ENCODE measurements around the gene SRSF9. TPM values are rescaled to one million over a fixed set of nuclear protein-coding genes. Genes with fewer than 3 reads are reported as not detected.

Gene SRSF9
- total RNA-seq, 1 experiment from 2014 or later, result 244 TPM

DNA sequence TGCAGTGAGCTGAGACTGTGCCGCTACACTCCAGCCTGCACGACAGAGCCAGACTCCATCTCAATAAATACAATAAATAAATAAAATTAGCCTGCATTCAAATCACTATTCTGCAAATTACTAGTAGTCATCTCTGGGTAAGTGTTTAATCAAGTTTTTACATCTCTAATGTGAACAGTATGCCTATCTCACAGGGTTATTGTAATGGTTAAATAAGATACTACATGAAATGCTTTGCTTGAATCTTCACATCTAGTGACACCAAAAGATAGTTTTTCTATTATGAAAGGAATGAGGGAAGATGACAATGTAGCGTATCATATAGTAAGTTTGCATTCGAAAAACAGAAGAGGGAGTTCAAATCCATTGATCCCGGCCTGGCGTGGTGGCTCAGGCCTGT lies 2.1 kb downstream of the SRSF9 start:
- no peak overlapping the region for H3K4me3 ChIP-seq (ENCODE audit: low read depth, low read length)

DNA sequence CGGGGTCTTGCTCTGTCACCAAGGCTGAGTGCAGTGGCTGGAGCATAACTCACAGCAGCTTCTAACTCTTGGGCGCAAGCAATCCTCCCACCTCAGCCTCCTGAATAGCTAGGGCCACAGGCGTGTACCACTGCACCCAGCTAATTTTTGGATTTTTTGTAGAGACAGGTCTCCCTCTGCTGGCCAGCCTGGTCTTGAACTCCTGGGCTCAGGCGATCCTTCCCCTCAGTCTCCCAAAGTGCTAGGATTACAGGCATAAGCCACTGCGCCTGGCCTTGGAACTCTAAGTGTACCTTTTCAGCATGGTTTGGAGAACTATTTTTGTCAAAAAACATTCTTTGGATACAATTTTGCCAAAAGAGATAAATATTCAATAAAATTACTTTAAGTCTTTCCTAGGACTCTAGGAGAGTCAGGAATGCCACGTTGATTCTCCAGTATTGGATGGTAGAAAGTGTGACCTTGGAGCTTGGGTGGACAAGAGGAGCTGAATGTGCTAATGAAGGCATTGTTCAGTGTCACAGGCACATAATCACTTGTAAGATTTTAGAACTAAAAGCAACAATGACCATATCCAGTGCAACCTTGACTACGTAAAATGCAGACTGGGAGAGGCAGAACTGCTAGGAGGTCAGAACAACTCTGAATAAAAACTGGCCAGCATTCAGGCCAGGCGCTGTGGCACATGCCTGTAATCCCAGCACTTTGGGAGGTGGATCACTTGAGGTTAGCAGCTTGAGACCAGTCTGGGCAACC lies 2.8 kb downstream of the SRSF9 start:
- H3K27ac Mint-ChIP-seq (ENCODE audit: unreplicated experiment), result no peak overlapping the region
- Histone ChIP-seq H3K4me3 (ENCODE audit: low read depth, low read length) (no peak overlapping the region), H3K36me3 (ENCODE audit: control insufficient read depth, insufficient read depth, low read length) (peaks cover 2% of the 10 kb centered on the region; the same call in 1 of the 2 replicates), H3K27me3 (replicated peaks; ENCODE audit: control insufficient read depth, insufficient read depth, low read length) (no peaks in the 10 kb centered on the region), H3K9me3 (no peaks in the 10 kb centered on the region), H3K4me1 (peaks cover 5% of the 10 kb centered on the region; the same call in 1 of the 2 replicates)
- DNase-seq, result peak; percentile 54 to 68
- CTCF ChIA-PET, result interaction anchor here (0.5 to 2.2 kb wide), 7 partner anchors 10 to 547 kb away, joined by 3 to 6 read pairs (median 4); partner anchors contain the start of gene DYNLL1
- no peaks in the 10 kb centered on the region for H3K9me3 Mint-ChIP-seq (ENCODE audit: unreplicated experiment)
- intact Hi-C loops (cut with micrococcal nuclease; ENCODE audit: unreplicated experiment), result loop anchor here (1.0 to 5.0 kb wide), 4 partner anchors 27 to 142 kb away; partner anchors contain the start of gene COQ5
- no peak overlapping the region for H3K4me3 Mint-ChIP-seq (ENCODE audit: unreplicated experiment)
- H3K36me3 Mint-ChIP-seq (ENCODE audit: insufficient read depth, unreplicated experiment), result peaks cover 76% of the 10 kb centered on the region
- BruUV-seq (replicated peaks), result no TSS peak
- TF ChIP-seq, protein P1, sequence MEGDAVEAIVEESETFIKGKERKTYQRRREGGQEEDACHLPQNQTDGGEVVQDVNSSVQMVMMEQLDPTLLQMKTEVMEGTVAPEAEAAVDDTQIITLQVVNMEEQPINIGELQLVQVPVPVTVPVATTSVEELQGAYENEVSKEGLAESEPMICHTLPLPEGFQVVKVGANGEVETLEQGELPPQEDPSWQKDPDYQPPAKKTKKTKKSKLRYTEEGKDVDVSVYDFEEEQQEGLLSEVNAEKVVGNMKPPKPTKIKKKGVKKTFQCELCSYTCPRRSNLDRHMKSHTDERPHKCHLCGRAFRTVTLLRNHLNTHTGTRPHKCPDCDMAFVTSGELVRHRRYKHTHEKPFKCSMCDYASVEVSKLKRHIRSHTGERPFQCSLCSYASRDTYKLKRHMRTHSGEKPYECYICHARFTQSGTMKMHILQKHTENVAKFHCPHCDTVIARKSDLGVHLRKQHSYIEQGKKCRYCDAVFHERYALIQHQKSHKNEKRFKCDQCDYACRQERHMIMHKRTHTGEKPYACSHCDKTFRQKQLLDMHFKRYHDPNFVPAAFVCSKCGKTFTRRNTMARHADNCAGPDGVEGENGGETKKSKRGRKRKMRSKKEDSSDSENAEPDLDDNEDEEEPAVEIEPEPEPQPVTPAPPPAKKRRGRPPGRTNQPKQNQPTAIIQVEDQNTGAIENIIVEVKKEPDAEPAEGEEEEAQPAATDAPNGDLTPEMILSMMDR (IDR thresholded peaks at IDR 0.05; ENCODE audit: insufficient read depth in 1 of 2, low read depth in 1 of 2, low read length in 1 of 2, severe bottlenecking in 1 of 2, unreplicated experiment in 1 of 2), result peak; percentile 56 to 66
- POLR2A ChIA-PET, result interaction anchor here (0.5 to 1.0 kb wide), 3 partner anchors 10 to 175 kb away, joined by 3 to 6 read pairs (median 5); no protein-coding TSS in a partner anchor
- no peaks in the 10 kb centered on the region for H3K27me3 Mint-ChIP-seq (ENCODE audit: insufficient read depth, unreplicated experiment)
- no peaks in the 10 kb centered on the region for H3K4me1 Mint-ChIP-seq (ENCODE audit: low read depth, unreplicated experiment)

More for the DNA sequence above, 2.1 kb downstream of the SRSF9 start:
- TF ChIP-seq, protein P1 (IDR thresholded peaks at IDR 0.05; ENCODE audit: insufficient read depth in 1 of 2, low read depth in 1 of 2, low read length in 1 of 2, severe bottlenecking in 1 of 2, unreplicated experiment in 1 of 2), result no peak
- no peak for DNase-seq
- no peaks in the 10 kb centered on the region for H3K9me3 Mint-ChIP-seq (ENCODE audit: unreplicated experiment)
- no TSS peak for BruUV-seq (replicated peaks)
- H3K36me3 ChIP-seq (ENCODE audit: control insufficient read depth, insufficient read depth, low read length), result peaks cover 2% of the 10 kb centered on the region; the same call in 1 of the 2 replicates
- ChIA-PET CTCF (interaction anchor here (0.5 to 2.2 kb wide), 7 partner anchors 10 to 266 kb away, joined by 3 to 6 read pairs (median 3); no protein-coding TSS in a partner anchor), POLR2A (interaction anchor here (0.5 kb wide), 1 partner anchor 35 kb away, joined by 5 read pairs; no protein-coding TSS in a partner anchor)
- no peaks in the 10 kb centered on the region for H3K9me3 ChIP-seq
- no peaks in the 10 kb centered on the region for H3K27me3 ChIP-seq (replicated peaks; ENCODE audit: control insufficient read depth, insufficient read depth, low read length)
- H3K4me1 ChIP-seq, result peaks cover 5% of the 10 kb centered on the region; the same call in 1 of the 2 replicates
- peaks cover 69% of the 10 kb centered on the region for H3K36me3 Mint-ChIP-seq (ENCODE audit: insufficient read depth, unreplicated experiment)
- H3K4me3 Mint-ChIP-seq (ENCODE audit: unreplicated experiment), result peak overlapping the region; percentile 85
- no peaks in the 10 kb centered on the region for H3K27me3 Mint-ChIP-seq (ENCODE audit: insufficient read depth, unreplicated experiment)
- H3K4me1 Mint-ChIP-seq (ENCODE audit: low read depth, unreplicated experiment), result no peaks in the 10 kb centered on the region
- H3K27ac Mint-ChIP-seq (ENCODE audit: unreplicated experiment), result no peak overlapping the region
- intact Hi-C loops (cut with micrococcal nuclease; ENCODE audit: unreplicated experiment), result loop anchor here (2.0 to 5.0 kb wide), 3 partner anchors 60 to 143 kb away; partner anchors contain the start of gene COQ5

DNA sequence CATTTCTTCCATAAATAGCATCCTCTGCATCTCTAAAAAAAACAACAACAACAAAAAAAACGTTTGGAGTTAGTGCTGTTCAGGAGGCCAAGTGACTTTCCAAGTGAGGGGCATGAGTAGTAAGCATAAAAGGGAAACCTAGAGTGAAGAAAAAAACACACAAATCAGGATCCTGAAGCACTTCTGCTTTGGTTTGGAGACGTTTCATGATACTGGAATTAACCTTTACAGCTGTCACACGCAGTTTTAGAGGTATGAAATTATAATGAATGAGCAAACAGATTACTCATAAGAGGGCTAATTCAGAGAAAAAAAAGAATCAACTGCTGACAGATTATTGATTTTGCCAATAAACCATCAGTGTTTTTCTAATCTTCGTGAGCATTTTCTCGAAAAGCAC lies 3.8 kb downstream of the SRSF9 start:
- H3K9me3 Mint-ChIP-seq (ENCODE audit: unreplicated experiment), result no peaks in the 10 kb centered on the region
- no peak for DNase-seq
- Histone ChIP-seq H3K4me3 (ENCODE audit: low read depth, low read length) (no peak overlapping the region), H3K27me3 (replicated peaks; ENCODE audit: control insufficient read depth, insufficient read depth, low read length) (no peaks in the 10 kb centered on the region), H3K4me1 (peaks cover 8% of the 10 kb centered on the region; the same call in 1 of the 2 replicates), H3K9me3 (no peaks in the 10 kb centered on the region), H3K36me3 (ENCODE audit: control insufficient read depth, insufficient read depth, low read length) (peaks cover 2% of the 10 kb centered on the region; the same call in 1 of the 2 replicates)
- CTCF ChIA-PET, result interaction anchor here (0.7 to 2.2 kb wide), 2 partner anchors 12 to 548 kb away, joined by 4 to 6 read pairs; no protein-coding TSS in a partner anchor
- peaks cover 86% of the 10 kb centered on the region for H3K36me3 Mint-ChIP-seq (ENCODE audit: insufficient read depth, unreplicated experiment)
- no TSS peak for BruUV-seq (replicated peaks)
- POLR2A ChIA-PET, result no interaction called here
- H3K4me1 Mint-ChIP-seq (ENCODE audit: low read depth, unreplicated experiment), result no peaks in the 10 kb centered on the region
- H3K4me3 Mint-ChIP-seq (ENCODE audit: unreplicated experiment), result no peak overlapping the region
- H3K27ac Mint-ChIP-seq (ENCODE audit: unreplicated experiment), result no peak overlapping the region
- H3K27me3 Mint-ChIP-seq (ENCODE audit: insufficient read depth, unreplicated experiment), result no peaks in the 10 kb centered on the region
- TF ChIP-seq, protein P1 (IDR thresholded peaks at IDR 0.05; ENCODE audit: insufficient read depth in 1 of 2, low read depth in 1 of 2, low read length in 1 of 2, severe bottlenecking in 1 of 2, unreplicated experiment in 1 of 2), result no peak
- intact Hi-C loops (cut with micrococcal nuclease; ENCODE audit: unreplicated experiment), result loop anchor here (1.0 to 5.0 kb wide), 4 partner anchors 26 to 141 kb away; partner anchors contain the start of gene COQ5

Measured in Caco-2 (cell line).